ENCODE results near the gene PICK1.

DNA sequence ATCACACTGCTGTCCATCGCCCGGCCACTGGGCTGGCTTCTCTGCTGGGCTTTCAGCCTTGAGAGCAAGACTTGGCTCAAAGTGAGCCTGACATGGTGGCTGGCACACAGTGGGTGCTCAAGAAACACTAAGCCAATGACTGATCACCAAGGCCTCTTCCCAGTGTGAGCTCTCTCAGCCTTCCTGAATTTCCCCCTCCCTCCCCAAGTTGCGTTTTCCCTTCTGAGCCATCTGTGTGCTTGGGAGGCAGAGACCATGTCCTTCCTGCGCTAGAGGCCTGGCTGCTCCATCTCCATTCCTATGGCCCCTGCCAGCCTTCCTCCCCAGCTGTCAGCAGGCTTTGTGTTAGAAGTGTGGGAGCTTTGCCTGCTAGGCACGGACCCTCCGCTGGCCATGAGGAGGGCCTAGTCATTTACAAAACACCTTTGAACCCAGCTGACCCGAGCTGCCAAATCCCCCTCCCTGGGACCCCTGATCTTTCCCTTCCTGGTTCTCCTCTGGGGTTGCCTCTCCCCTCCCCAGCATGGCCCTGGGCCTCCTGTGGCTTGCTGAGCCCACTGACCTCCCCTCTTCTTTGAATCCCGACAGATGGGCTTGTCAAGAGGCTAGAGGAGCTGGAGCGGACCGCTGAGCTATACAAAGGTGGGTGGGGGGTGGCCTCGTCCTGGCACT, 13.2 kb downstream of the PICK1 start:
- no peak for TF ChIP-seq EZH2 (IDR thresholded peaks at IDR 0.05; ENCODE audit: insufficient read depth, poor library complexity, severe bottlenecking)
- no peak for TF ChIP-seq EZH2phosphoT487 (IDR thresholded peaks at IDR 0.05; ENCODE audit: insufficient read depth, low read depth)
